Mesothelial cell of epicardium (in vitro differentiated cells): Measurements from ENCODE around the gene TXNDC5. TPM values are rescaled to one million over a fixed set of nuclear protein-coding genes. Genes with fewer than 3 reads are reported as not detected.
"Not testable (repeated sequence)": the region's sequence is repeated elsewhere in the genome, so short reads cannot be mapped to it uniquely, and the experiment has no call there.

ENCODE experiments used
- DNase-seq, 2 experiments: peaks; one replicate each; pipeline ENCODE4 v3.0.0; 2021; ENCODE audit warnings: low spot score in 2 of 2; ENCODE audit not compliant: unreplicated experiment in 2 of 2
- H3K27ac Mint-ChIP-seq: 2 replicates; pipeline ENCODE4 v1.8.0; 2021; ENCODE audit warnings: mixed read lengths
- H3K27me3 Mint-ChIP-seq: 2 replicates; pipeline ENCODE4 v1.8.0; 2021; ENCODE audit warnings: low read depth, mixed read lengths
- H3K36me3 Mint-ChIP-seq: 2 replicates; pipeline ENCODE4 v1.8.0; 2021; ENCODE audit warnings: mixed read lengths
- H3K4me1 Mint-ChIP-seq: 2 replicates; pipeline ENCODE4 v1.8.0; 2021; ENCODE audit warnings: mixed read lengths
- H3K4me3 Mint-ChIP-seq: 2 replicates; pipeline ENCODE4 v1.8.0; 2021; ENCODE audit warnings: mild to moderate bottlenecking, moderate library complexity, mixed read lengths
- H3K9me3 Mint-ChIP-seq: 2 replicates; pipeline ENCODE4 v1.8.0; 2021; ENCODE audit warnings: mixed read lengths
- CTCF ChIP-seq: fragments of 200-600 bp; sonication (generic); IDR thresholded peaks from one replicate; pipeline ENCODE4 v1.5.0; 2021; ENCODE audit warnings: antibody characterized with exemption; ENCODE audit not compliant: unreplicated experiment
- total RNA-seq: library from RNA; stranded (reverse); gene quantifications from 3 replicates; pipeline ENCODE4 v1.2.1, GENCODE V29; 2021

Gene TXNDC5
- total RNA-seq, 1 donor from 2014 or later = 120 TPM

GRCh38 chr6:7901056-7901455, 9.5 kb downstream of the TXNDC5 start:
- no peak overlapping the region for H3K27ac Mint-ChIP-seq
- no peaks in the 10 kb centered on the region for H3K27me3 Mint-ChIP-seq
- peaks cover 40% of the 10 kb centered on the region for H3K36me3 Mint-ChIP-seq
- no peak overlapping the region for H3K4me3 Mint-ChIP-seq
- peaks cover 1% of the 10 kb centered on the region for H3K4me1 Mint-ChIP-seq
- H3K9me3 Mint-ChIP-seq = no peaks in the 10 kb centered on the region
- DNase-seq = no peak
- no peak for TF ChIP-seq CTCF

GRCh38 chr6:7900621-7901020, 10.0 kb downstream of the TXNDC5 start:
- Mint-ChIP-seq H3K9me3 (no peaks in the 10 kb centered on the region), H3K36me3 (peaks cover 44% of the 10 kb centered on the region), H3K27me3 (no peaks in the 10 kb centered on the region), H3K4me3 (no peak overlapping the region), H3K27ac (no peak overlapping the region), H3K4me1 (peaks cover 1% of the 10 kb centered on the region)
- TF ChIP-seq CTCF = no peak
- no peak for DNase-seq

GRCh38 chr6:7899889-7900213, 10.7 kb downstream of the TXNDC5 start:
- Mint-ChIP-seq H3K9me3 (no peaks in the 10 kb centered on the region), H3K4me1 (peaks cover 1% of the 10 kb centered on the region), H3K27me3 (no peaks in the 10 kb centered on the region), H3K36me3 (peaks cover 44% of the 10 kb centered on the region), H3K4me3 (no peak overlapping the region), H3K27ac (no peak overlapping the region)
- no peak for DNase-seq
- no peak for TF ChIP-seq CTCF

- Mint-ChIP-seq H3K4me3 (no peak overlapping the region), H3K9me3 (no peaks in the 10 kb centered on the region), H3K27me3 (no peaks in the 10 kb centered on the region), H3K4me1 (peaks cover 1% of the 10 kb centered on the region), H3K36me3 (peaks cover 42% of the 10 kb centered on the region), H3K27ac (peak overlapping the region; percentile 21)
- DNase-seq = no peak
- no peak for TF ChIP-seq CTCF
These were observed 11.3 kb downstream of the TXNDC5 start for GRCh38 chr6:7899101-7899888.

GRCh38 chr6:7898193-7898586, 12.4 kb downstream of the TXNDC5 start:
- H3K27me3 Mint-ChIP-seq, H3K4me3 Mint-ChIP-seq, DNase-seq, H3K4me1 Mint-ChIP-seq, H3K9me3 Mint-ChIP-seq, H3K27ac Mint-ChIP-seq: not testable (repeated sequence)
- peaks cover 51% of the 10 kb centered on the region for H3K36me3 Mint-ChIP-seq

GRCh38 chr6:7897461-7898192, 13.0 kb downstream of the TXNDC5 start:
- Mint-ChIP-seq H3K36me3 (peaks cover 52% of the 10 kb centered on the region), H3K4me3 (no peak overlapping the region), H3K9me3 (no peaks in the 10 kb centered on the region), H3K27ac (no peak overlapping the region), H3K4me1 (peaks cover 1% of the 10 kb centered on the region), H3K27me3 (no peaks in the 10 kb centered on the region)
- DNase-seq = no peak
- no peak for TF ChIP-seq CTCF
